Measurements from ENCODE around the gene MIR17HG.

GRCh38 chr13:91349992-91350911 lies 2.8 kb downstream of the MIR17HG start:
- TF ChIP-seq CTCF (IDR thresholded peaks at IDR 0.05) (no peak), POLR2A (IDR thresholded peaks at IDR 0.05) (no peak)

Measured in thyroid gland (tissue), 4 donors.